CD4-positive, alpha-beta T cell (primary cell): ENCODE results near the gene CRYGN. TPM values are rescaled to one million over a fixed set of nuclear protein-coding genes. Genes with fewer than 3 reads are reported as not detected.

Experiments
- ATAC-seq: fragments of 200-7000 bp; cut with Tn5 transposase; one replicate; pipeline ENCODE4 v1.10.0; 2022; ENCODE audit warnings: mild to moderate bottlenecking; ENCODE audit not compliant: poor library complexity
- CTCF ChIA-PET: fragments of 350-600 bp; sonication (Branson Sonifier 250); formaldehyde crosslinking; loops from one replicate; lab custom pipeline; 2021; ENCODE audit warnings: antibody characterized with exemption, inconsistent platforms; lab: Charles Lee
- POLR2A ChIA-PET: fragments of 350-600 bp; sonication (Branson Sonifier 250); formaldehyde crosslinking; loops from one replicate; lab custom pipeline; 2021; ENCODE audit warnings: antibody characterized with exemption, inconsistent platforms; lab: Charles Lee
- DNase-seq, 14 experiments: peaks; one replicate each; pipeline ENCODE4 v3.0.0-alpha.2; 2013 to 2020; ENCODE audit warnings: mixed read lengths in 2 of 14
- H3K27ac ChIP-seq, 2 donors: one replicate each; pipeline versions ENCODE4 v1.5.1 to v1.7.0; 2013; ENCODE audit warnings: low read length in 2 of 2, low read depth in 1 of 2, mild to moderate bottlenecking in 1 of 2
- H3K27me3 ChIP-seq, 2 experiments: 1 replicate in 1 of 2; 2 replicates in 1 of 2; pipeline versions ENCODE4 v1.6.1 to v1.7.0; 2013; ENCODE audit warnings: low read length in 2 of 2, control low read depth in 1 of 2, mild to moderate bottlenecking in 1 of 2, moderate library complexity in 1 of 2; ENCODE audit not compliant: insufficient read depth in 2 of 2, control insufficient read depth in 1 of 2
- H3K36me3 ChIP-seq: one replicate; pipeline ENCODE4 v1.6.1; 2013; ENCODE audit warnings: low read length, control low read depth; ENCODE audit not compliant: insufficient read depth
- H3K4me1 ChIP-seq: one replicate; pipeline ENCODE4 v1.6.1; 2013; ENCODE audit warnings: low read length, control low read depth; ENCODE audit not compliant: insufficient read depth
- H3K4me3 ChIP-seq: one replicate; pipeline ENCODE4 v1.5.1; 2013; ENCODE audit warnings: mild to moderate bottlenecking, low read length, moderate library complexity
- H3K9me3 ChIP-seq, 2 experiments: 1 replicate in 1 of 2; 2 replicates in 1 of 2; pipeline versions ENCODE4 v1.6.1 to v1.7.0; 2013; ENCODE audit warnings: low read length in 2 of 2, mild to moderate bottlenecking in 2 of 2, control low read depth in 1 of 2, moderate library complexity in 1 of 2; ENCODE audit not compliant: control insufficient read depth in 1 of 2, insufficient read depth in 1 of 2
- H3K27ac Mint-ChIP-seq: one replicate; pipeline ENCODE4 v1.8.0; 2020; ENCODE audit warnings: mixed read lengths
- H3K27me3 Mint-ChIP-seq: one replicate; pipeline ENCODE4 v1.8.0; 2021; ENCODE audit warnings: mixed read lengths
- H3K36me3 Mint-ChIP-seq: one replicate; pipeline ENCODE4 v1.8.0; 2021; ENCODE audit warnings: low read depth, mixed read lengths
- H3K4me1 Mint-ChIP-seq: one replicate; pipeline ENCODE4 v1.8.0; 2021; ENCODE audit warnings: low read depth, mixed read lengths
- H3K4me3 Mint-ChIP-seq: one replicate; pipeline ENCODE4 v1.8.0; 2020; ENCODE audit warnings: mild to moderate bottlenecking, mixed read lengths
- H3K9me3 Mint-ChIP-seq: one replicate; pipeline ENCODE4 v1.8.0; 2020; ENCODE audit warnings: mixed read lengths
- intact Hi-C, 2 experiments: fragments of 100-400 bp; cut with DNase I in 1 of 2; cut with micrococcal nuclease in 1 of 2; formaldehyde crosslinking; loops; one replicate each; pipeline versions ENCODE4 v1.15.1 to v1.9.0; 2023 to 2025; cut with DNase I, micrococcal nuclease
- total RNA-seq, 174 experiments: library from RNA in 2 of 174; stranded (reverse) in 2 of 174; gene quantifications; one replicate each; pipeline ENCODE4 v1.2.3 and lab custom pipeline; 2021 to 2026
- TF ChIP-seq, protein P1 (sequence below): fragments of 200-600 bp; IDR thresholded peaks from one replicate; pipeline ENCODE4 v1.8.0; 2022; ENCODE audit warnings: antibody characterized with exemption, mild to moderate bottlenecking

The CRYGN gene
- total RNA-seq, 2 experiments from 2014 or later, result 0.14 TPM; not detected in 1

DNA sequence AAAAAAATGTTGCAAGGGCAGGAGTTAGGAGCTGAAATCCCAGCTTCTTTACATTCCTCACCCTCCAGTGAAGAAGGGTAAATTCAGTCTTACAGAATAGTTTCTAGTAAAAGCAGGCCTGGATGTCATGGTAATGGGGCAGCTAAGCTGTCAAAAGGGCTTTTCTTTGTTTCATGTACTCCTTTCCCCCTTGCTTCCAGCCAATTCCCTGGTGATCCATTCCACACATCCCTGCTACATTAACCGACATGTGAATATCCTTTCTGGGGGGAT lies 43.7 kb upstream of the CRYGN start:
- POLR2A ChIA-PET, result interaction anchor here (1.5 kb wide), 1 partner anchor 36 kb away, joined by 4 read pairs; the partner anchor contains the start of gene RHEB
- H3K27me3 ChIP-seq, result no peaks in the 10 kb centered on the region
- H3K36me3 ChIP-seq, result peaks cover 69% of the 10 kb centered on the region
- Mint-ChIP-seq H3K36me3 (peaks cover 88% of the 10 kb centered on the region), H3K27me3 (no peaks in the 10 kb centered on the region), H3K4me1 (peaks cover 14% of the 10 kb centered on the region), H3K4me3 (no peak overlapping the region), H3K9me3 (no peaks in the 10 kb centered on the region), H3K27ac (no peak overlapping the region)
- no peaks in the 10 kb centered on the region for H3K9me3 ChIP-seq
- H3K4me3 ChIP-seq, result no peak overlapping the region
- TF ChIP-seq, protein P1, sequence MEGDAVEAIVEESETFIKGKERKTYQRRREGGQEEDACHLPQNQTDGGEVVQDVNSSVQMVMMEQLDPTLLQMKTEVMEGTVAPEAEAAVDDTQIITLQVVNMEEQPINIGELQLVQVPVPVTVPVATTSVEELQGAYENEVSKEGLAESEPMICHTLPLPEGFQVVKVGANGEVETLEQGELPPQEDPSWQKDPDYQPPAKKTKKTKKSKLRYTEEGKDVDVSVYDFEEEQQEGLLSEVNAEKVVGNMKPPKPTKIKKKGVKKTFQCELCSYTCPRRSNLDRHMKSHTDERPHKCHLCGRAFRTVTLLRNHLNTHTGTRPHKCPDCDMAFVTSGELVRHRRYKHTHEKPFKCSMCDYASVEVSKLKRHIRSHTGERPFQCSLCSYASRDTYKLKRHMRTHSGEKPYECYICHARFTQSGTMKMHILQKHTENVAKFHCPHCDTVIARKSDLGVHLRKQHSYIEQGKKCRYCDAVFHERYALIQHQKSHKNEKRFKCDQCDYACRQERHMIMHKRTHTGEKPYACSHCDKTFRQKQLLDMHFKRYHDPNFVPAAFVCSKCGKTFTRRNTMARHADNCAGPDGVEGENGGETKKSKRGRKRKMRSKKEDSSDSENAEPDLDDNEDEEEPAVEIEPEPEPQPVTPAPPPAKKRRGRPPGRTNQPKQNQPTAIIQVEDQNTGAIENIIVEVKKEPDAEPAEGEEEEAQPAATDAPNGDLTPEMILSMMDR, result no peak
- CTCF ChIA-PET, result no interaction called here
- H3K27ac ChIP-seq, result no peak overlapping the region
- no peak for DNase-seq
- ATAC-seq, result no peak
- H3K4me1 ChIP-seq, result no peaks in the 10 kb centered on the region
- intact Hi-C loops, result loop anchor here in 1 of 2 experiments (5.0 kb wide), 1 partner anchor 34 kb away; the partner anchor contains the start of gene RHEB

GRCh38 chr7:151482883-151483710 lies 43.2 kb upstream of the CRYGN start:
- no peak for ATAC-seq

DNA sequence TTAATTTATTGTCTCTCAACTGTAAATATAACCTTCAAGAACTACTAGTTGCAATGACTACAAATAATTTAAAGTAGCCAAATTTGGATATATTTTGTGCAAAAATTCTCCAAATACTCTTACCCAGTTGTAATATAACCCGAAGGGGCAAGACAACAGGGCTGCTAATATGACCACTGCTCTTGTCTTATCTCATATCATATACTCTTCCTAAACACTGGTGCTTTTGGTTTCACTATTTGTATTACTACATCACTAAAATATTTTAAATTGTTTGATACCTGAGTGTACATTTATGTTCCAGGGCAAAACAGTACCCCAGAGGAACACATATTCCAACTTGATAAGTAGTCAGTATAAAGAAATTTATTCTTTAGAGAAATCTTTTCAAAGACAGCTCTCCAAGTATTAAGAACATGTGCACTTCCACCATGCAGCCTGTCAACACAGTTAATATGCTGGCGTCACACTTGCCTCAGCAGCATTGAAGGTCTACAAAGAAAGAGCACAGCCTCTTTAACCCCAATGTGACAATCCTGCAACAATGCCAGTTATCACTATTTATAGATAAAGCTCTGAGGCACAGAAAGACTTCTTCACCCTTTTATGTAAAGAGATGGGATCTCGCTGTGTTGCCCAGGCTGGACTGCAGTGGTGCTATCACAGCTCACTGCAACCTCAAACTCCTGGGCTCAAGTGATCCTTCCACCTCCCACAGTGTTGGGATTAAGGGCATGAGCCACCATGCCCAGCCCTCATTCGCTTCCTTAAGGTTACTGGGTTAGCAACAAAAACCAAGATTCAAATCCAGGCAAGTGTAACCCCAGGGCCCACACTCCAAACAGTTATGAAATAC lies 41.9 kb upstream of the CRYGN start:
- Mint-ChIP-seq H3K27me3 (no peaks in the 10 kb centered on the region), H3K4me3 (no peak overlapping the region), H3K4me1 (peaks cover 20% of the 10 kb centered on the region), H3K27ac (no peak overlapping the region), H3K9me3 (no peaks in the 10 kb centered on the region), H3K36me3 (peaks cover 82% of the 10 kb centered on the region)
- H3K27ac ChIP-seq, result no peak overlapping the region
- ChIA-PET CTCF (no interaction called here), POLR2A (no interaction called here)
- DNase-seq (no peak), ATAC-seq (no peak)
- no peaks in the 10 kb centered on the region for H3K27me3 ChIP-seq
- intact Hi-C loops, result loop anchor here in 1 of 2 experiments (5.0 kb wide), 1 partner anchor 35 kb away; the partner anchor contains the start of gene RHEB
- TF ChIP-seq, protein P1, result no peak
- no peaks in the 10 kb centered on the region for H3K9me3 ChIP-seq
- H3K4me3 ChIP-seq, result no peak overlapping the region
- H3K36me3 ChIP-seq, result peaks cover 57% of the 10 kb centered on the region
- H3K4me1 ChIP-seq, result no peaks in the 10 kb centered on the region

More at GRCh38 chr7:151482883-151483710, 43.2 kb upstream of the CRYGN start:
- no peaks in the 10 kb centered on the region for H3K4me1 ChIP-seq
- H3K36me3 ChIP-seq, result peaks cover 64% of the 10 kb centered on the region
- no peak for DNase-seq
- POLR2A ChIA-PET, result no interaction called here
- Mint-ChIP-seq H3K27ac (no peak overlapping the region), H3K27me3 (no peaks in the 10 kb centered on the region), H3K4me3 (no peak overlapping the region), H3K9me3 (no peaks in the 10 kb centered on the region), H3K4me1 (peaks cover 14% of the 10 kb centered on the region), H3K36me3 (peaks cover 84% of the 10 kb centered on the region)
- CTCF ChIA-PET, result interaction anchor here (0.6 kb wide), 1 partner anchor 25 kb away, joined by 3 read pairs; no protein-coding TSS in a partner anchor
- no peaks in the 10 kb centered on the region for H3K27me3 ChIP-seq
- no peak overlapping the region for H3K27ac ChIP-seq
- no peak overlapping the region for H3K4me3 ChIP-seq
- no peaks in the 10 kb centered on the region for H3K9me3 ChIP-seq
- TF ChIP-seq, protein P1, result no peak
- intact Hi-C loops, result loop anchor here in 1 of 2 experiments (5.0 kb wide), 1 partner anchor 34 kb away; the partner anchor contains the start of gene RHEB
